Naive thymus-derived CD4-positive, alpha-beta T cell (primary cell): ENCODE results near the gene PRPF8. TPM values are rescaled to one million over a fixed set of nuclear protein-coding genes. Genes with fewer than 3 reads are reported as not detected.

Experiments
- ATAC-seq: fragments of 150-1000 bp; cut with Tn5 transposase; 2 replicates; pipeline ENCODE4 v1.10.0; 2021; ENCODE audit warnings: mild to moderate bottlenecking, moderate library complexity
- CTCF ChIA-PET: fragments of 350-600 bp; sonication (Branson Sonifier 250); formaldehyde crosslinking; loops from one replicate; lab custom pipeline; 2021; ENCODE audit warnings: antibody characterized with exemption; lab: Charles Lee
- POLR2A ChIA-PET: fragments of 350-600 bp; sonication (Branson Sonifier 250); formaldehyde crosslinking; loops from one replicate; lab custom pipeline; 2021; ENCODE audit warnings: antibody characterized with exemption, inconsistent platforms; lab: Charles Lee
- DNase-seq, 9 donors: peaks; one replicate each; pipeline versions ENCODE4 v3.0.0 to v3.0.0-alpha.2; 2020 to 2022; ENCODE audit warnings: mixed read lengths in 1 of 9
- H3K27ac ChIP-seq: one replicate; pipeline ENCODE4 v1.7.0; 2013; ENCODE audit warnings: mild to moderate bottlenecking, low read depth, low read length, moderate library complexity
- H3K27me3 ChIP-seq, 2 donors: one replicate each; pipeline ENCODE4 v1.7.0; 2013; ENCODE audit warnings: low read length in 2 of 2, mild to moderate bottlenecking in 2 of 2, moderate library complexity in 2 of 2; ENCODE audit not compliant: control insufficient read depth in 2 of 2, insufficient read depth in 2 of 2
- H3K36me3 ChIP-seq, 3 experiments: 1 replicate in 2 of 3; 2 replicates in 1 of 3; pipeline ENCODE4 v1.7.0; 2013; ENCODE audit warnings: low read length in 3 of 3, mild to moderate bottlenecking in 3 of 3, moderate library complexity in 1 of 3; ENCODE audit not compliant: insufficient read depth in 3 of 3, control insufficient read depth in 2 of 3
- H3K4me1 ChIP-seq, 2 donors: one replicate each; pipeline ENCODE4 v1.7.0; 2013; ENCODE audit warnings: low read length in 2 of 2, mild to moderate bottlenecking in 2 of 2, moderate library complexity in 1 of 2; ENCODE audit not compliant: control insufficient read depth in 2 of 2, insufficient read depth in 2 of 2
- H3K4me3 ChIP-seq: 2 replicates; pipeline ENCODE4 v1.7.0; 2013; ENCODE audit warnings: mild to moderate bottlenecking, low read length
- H3K9me3 ChIP-seq, 3 experiments: 1 replicate in 2 of 3; 2 replicates in 1 of 3; pipeline ENCODE4 v1.7.0; 2013; ENCODE audit warnings: low read length in 3 of 3; ENCODE audit not compliant: control insufficient read depth in 2 of 3
- H3K27ac Mint-ChIP-seq, 9 donors: one replicate each; pipeline ENCODE4 v1.8.0; 2020 to 2022; ENCODE audit warnings: mixed read lengths in 9 of 9, mild to moderate bottlenecking in 8 of 9, moderate library complexity in 5 of 9, inconsistent platforms in 2 of 9
- H3K27me3 Mint-ChIP-seq, 5 donors: one replicate each; pipeline ENCODE4 v1.8.0; 2021 to 2022; ENCODE audit warnings: mixed read lengths in 5 of 5, mild to moderate bottlenecking in 1 of 5
- H3K36me3 Mint-ChIP-seq, 5 donors: one replicate each; pipeline ENCODE4 v1.8.0; 2020 to 2022; ENCODE audit warnings: mixed read lengths in 5 of 5, mild to moderate bottlenecking in 3 of 5, inconsistent platforms in 1 of 5
- H3K4me1 Mint-ChIP-seq, 7 donors: one replicate each; pipeline ENCODE4 v1.8.0; 2020 to 2022; ENCODE audit warnings: mixed read lengths in 7 of 7, mild to moderate bottlenecking in 3 of 7, inconsistent platforms in 1 of 7
- H3K4me3 Mint-ChIP-seq, 10 donors: one replicate each; pipeline ENCODE4 v1.8.0; 2020 to 2022; ENCODE audit warnings: mild to moderate bottlenecking in 10 of 10, mixed read lengths in 10 of 10, moderate library complexity in 6 of 10, inconsistent platforms in 2 of 10
- H3K9me3 Mint-ChIP-seq, 11 donors: one replicate each; pipeline ENCODE4 v1.8.0; 2020 to 2022; ENCODE audit warnings: mixed read lengths in 11 of 11, mild to moderate bottlenecking in 4 of 11, inconsistent platforms in 1 of 11, moderate library complexity in 1 of 11
- intact Hi-C, 2 donors: fragments of 100-400 bp; cut with micrococcal nuclease; formaldehyde crosslinking; loops; one replicate each; pipeline ENCODE4 v1.15.1; 2023
- polyA plus RNA-seq, 2 donors: library from polyadenylated mRNA; unstranded; fragments of 300-500 nt; fragmentation: Illumina TruSeq; gene quantifications; one replicate each; pipeline ENCODE4 v1.2.3, GENCODE V29; 2021
- total RNA-seq, 6 experiments: library from RNA in 5 of 6; stranded (reverse) in 5 of 6; gene quantifications; 1 replicate in 5 of 6; 2 replicates in 1 of 6; pipeline ENCODE4 v1.2.3 and lab custom pipeline; 2021 to 2026

The PRPF8 gene
- total and polyA plus RNA-seq, 7 experiments from 2014 or later: 167 to 554 (median 436) TPM

- no peaks in the 10 kb centered on the region for H3K9me3 ChIP-seq
- no peak overlapping the region for H3K27ac ChIP-seq
- Mint-ChIP-seq H3K4me1 (peaks cover 10 to 33% (median 23%) of the 10 kb centered on the region in 7 donors), H3K27me3 (no peaks in the 10 kb centered on the region), H3K9me3 (no peaks in the 10 kb centered on the region), H3K4me3 (no peak overlapping the region), H3K27ac (no peak overlapping the region), H3K36me3 (peaks cover 0 to 13% (median 6%) of the 10 kb centered on the region in 5 donors)
- H3K27me3 ChIP-seq: no peaks in the 10 kb centered on the region
- intact Hi-C loops: no loop called here
- H3K4me1 ChIP-seq: peaks cover 4 to 8% of the 10 kb centered on the region in 2 donors
- ATAC-seq (no peak), DNase-seq (peak in 1 of 9 donors; percentile 7)
- H3K36me3 ChIP-seq: peaks cover 0 to 66% (median 0%) of the 10 kb centered on the region in 3 experiments
- CTCF ChIA-PET: no interaction called here
- POLR2A ChIA-PET: no interaction called here
- H3K4me3 ChIP-seq: no peak overlapping the region
Observed at GRCh38 chr17:1730326-1731193, 45.9 kb upstream of the PRPF8 start.

GRCh38 chr17:1729966-1730325 lies 45.3 kb upstream of the PRPF8 start:
- ChIA-PET CTCF (interaction anchor here (0.6 kb wide), 1 partner anchor 335 kb away, joined by 3 read pairs; no protein-coding TSS in a partner anchor), POLR2A (no interaction called here)
- Mint-ChIP-seq H3K27ac (peak overlapping the region in 2 of 9 donors; percentile 28 to 69), H3K4me1 (peaks cover 15 to 38% (median 25%) of the 10 kb centered on the region in 7 donors), H3K4me3 (peak overlapping the region in 3 of 10 donors; percentile 14 to 58 (median 46)), H3K36me3 (peaks cover 0 to 14% (median 6%) of the 10 kb centered on the region in 5 donors), H3K27me3 (no peaks in the 10 kb centered on the region), H3K9me3 (no peaks in the 10 kb centered on the region)
- H3K27ac ChIP-seq: no peak overlapping the region
- no peak for ATAC-seq
- no peaks in the 10 kb centered on the region for H3K9me3 ChIP-seq
- intact Hi-C loops: no loop called here
- H3K27me3 ChIP-seq: no peaks in the 10 kb centered on the region
- peaks cover 0 to 64% (median 0%) of the 10 kb centered on the region in 3 experiments for H3K36me3 ChIP-seq
- no peak for DNase-seq
- peaks cover 9 to 14% of the 10 kb centered on the region in 2 donors for H3K4me1 ChIP-seq
- H3K4me3 ChIP-seq: no peak overlapping the region

GRCh38 chr17:1727876-1728630 lies 43.4 kb upstream of the PRPF8 start:
- Mint-ChIP-seq H3K36me3 (peaks cover 0 to 11% (median 5%) of the 10 kb centered on the region in 5 donors), H3K9me3 (no peaks in the 10 kb centered on the region), H3K4me1 (peaks cover 18 to 43% (median 32%) of the 10 kb centered on the region in 7 donors), H3K27me3 (no peaks in the 10 kb centered on the region), H3K4me3 (peak overlapping the region in 4 of 10 donors; percentile 33 to 55 (median 48)), H3K27ac (peak overlapping the region in 3 of 9 donors; percentile 21 to 43 (median 37))
- Histone ChIP-seq H3K4me1 (peaks cover 20 to 24% of the 10 kb centered on the region in 2 donors), H3K36me3 (peaks cover 0 to 46% (median 0%) of the 10 kb centered on the region in 3 experiments), H3K9me3 (no peaks in the 10 kb centered on the region), H3K27me3 (no peaks in the 10 kb centered on the region), H3K4me3 (no peak overlapping the region), H3K27ac (peak overlapping the region; percentile 41)
- ChIA-PET CTCF (interaction anchor here (0.7 kb wide), 1 partner anchor 36 kb away, joined by 3 read pairs; no protein-coding TSS in a partner anchor), POLR2A (interaction anchor here (0.7 to 3.8 kb wide), 2 partner anchors 12 to 477 kb away, joined by 3 to 22 read pairs; no protein-coding TSS in a partner anchor)
- ATAC-seq: no peak
- no peak for DNase-seq
- intact Hi-C loops: no loop called here

GRCh38 chr17:1727258-1727789 lies 42.7 kb upstream of the PRPF8 start:
- Mint-ChIP-seq H3K36me3 (peaks cover 0 to 11% (median 5%) of the 10 kb centered on the region in 5 donors), H3K4me3 (no peak overlapping the region), H3K9me3 (no peaks in the 10 kb centered on the region), H3K27ac (peak overlapping the region in 1 of 9 donors; percentile 52), H3K4me1 (peaks cover 24 to 50% (median 37%) of the 10 kb centered on the region in 7 donors), H3K27me3 (no peaks in the 10 kb centered on the region)
- no peaks in the 10 kb centered on the region for H3K27me3 ChIP-seq
- H3K27ac ChIP-seq: no peak overlapping the region
- no peaks in the 10 kb centered on the region for H3K9me3 ChIP-seq
- DNase-seq (no peak), ATAC-seq (no peak)
- POLR2A ChIA-PET: interaction anchor here (0.7 to 3.8 kb wide), 4 partner anchors 11 to 478 kb away, joined by 3 to 22 read pairs (median 3); no protein-coding TSS in a partner anchor
- CTCF ChIA-PET: no interaction called here
- no peak overlapping the region for H3K4me3 ChIP-seq
- peaks cover 0 to 40% (median 0%) of the 10 kb centered on the region in 3 experiments for H3K36me3 ChIP-seq
- intact Hi-C loops: no loop called here
- H3K4me1 ChIP-seq: peaks cover 25 to 28% of the 10 kb centered on the region in 2 donors

- POLR2A ChIA-PET: interaction anchor here (0.7 to 3.8 kb wide), 3 partner anchors 10 to 144 kb away, joined by 3 to 22 read pairs (median 3); no protein-coding TSS in a partner anchor
- peak overlapping the region in 3 of 10 donors; percentile 17 to 78 (median 51) for H3K4me3 Mint-ChIP-seq
Observed at GRCh38 chr17:1726626-1727257, 42.1 kb upstream of the PRPF8 start.

More at GRCh38 chr17:1726626-1727257, 42.1 kb upstream of the PRPF8 start:
- Histone ChIP-seq H3K4me3 (no peak overlapping the region), H3K27me3 (no peaks in the 10 kb centered on the region), H3K9me3 (no peaks in the 10 kb centered on the region), H3K4me1 (peaks cover 25 to 28% of the 10 kb centered on the region in 2 donors), H3K36me3 (peaks cover 0 to 37% (median 0%) of the 10 kb centered on the region in 3 experiments), H3K27ac (no peak overlapping the region)
- intact Hi-C loops: no loop called here
- peaks cover 0 to 11% (median 5%) of the 10 kb centered on the region in 5 donors for H3K36me3 Mint-ChIP-seq
- CTCF ChIA-PET: no interaction called here
- no peaks in the 10 kb centered on the region for H3K9me3 Mint-ChIP-seq
- no peaks in the 10 kb centered on the region for H3K27me3 Mint-ChIP-seq
- no peak overlapping the region for H3K27ac Mint-ChIP-seq
- no peak for DNase-seq
- H3K4me1 Mint-ChIP-seq: peaks cover 24 to 52% (median 37%) of the 10 kb centered on the region in 7 donors
- ATAC-seq: no peak
